Stimulated activated CD4-positive, alpha-beta T cell treated with anti-CD3 and anti-CD28 coated beads, Interleukin-4, amount 100 ng/mL, for 24 hours (primary cell): ENCODE results near the gene EXOSC6.
"Not testable (repeated sequence)": the region's sequence is repeated elsewhere in the genome, so short reads cannot be mapped to it uniquely, and the experiment has no call there.

Experiments used
- DNase-seq: peaks from one replicate; pipeline ENCODE4 v3.0.0-alpha.2; 2020

EXOSC6 gene

DNA sequence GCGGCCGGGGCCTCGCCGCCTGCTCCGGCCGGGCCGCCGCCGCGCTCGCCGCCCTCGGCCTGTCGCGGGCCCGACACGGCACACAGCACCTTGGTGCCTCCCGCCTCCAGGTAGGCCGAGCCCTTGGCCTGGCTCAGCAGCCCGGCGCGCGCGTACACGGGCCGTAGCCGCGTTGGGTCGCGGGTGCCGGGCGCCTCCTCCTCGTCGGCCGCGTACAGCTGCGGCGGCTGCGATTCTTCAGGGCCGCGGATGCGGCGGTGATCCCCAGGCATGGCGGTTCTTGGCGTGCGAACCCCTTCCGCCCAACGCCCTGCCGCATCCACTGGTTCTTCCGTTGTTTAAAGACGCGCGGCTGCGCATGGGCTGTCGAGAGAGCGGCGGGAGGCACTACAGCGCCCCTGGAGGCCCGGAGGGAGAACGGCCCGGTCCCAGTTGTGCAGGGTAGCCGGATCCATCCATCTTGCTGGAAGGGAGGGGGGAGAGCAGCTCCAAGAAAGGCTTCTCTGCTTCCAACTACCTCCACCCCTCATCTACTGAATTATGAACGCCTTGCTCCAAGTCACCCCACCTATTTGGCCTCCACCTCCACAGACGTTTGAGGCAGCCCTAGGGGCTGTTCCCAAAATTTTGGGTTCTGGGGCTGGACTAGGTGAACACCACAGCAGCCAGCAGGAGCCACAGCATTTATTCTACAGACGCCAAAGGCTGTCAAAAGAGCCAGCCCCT, at the start of gene EXOSC6:
EXOSC6 (minus strand) TSS at position 312 of the 726 bp plus-strand sequence; CDS start at position 272, 40 bp downstream.
- peak; percentile 94 for DNase-seq

DNA sequence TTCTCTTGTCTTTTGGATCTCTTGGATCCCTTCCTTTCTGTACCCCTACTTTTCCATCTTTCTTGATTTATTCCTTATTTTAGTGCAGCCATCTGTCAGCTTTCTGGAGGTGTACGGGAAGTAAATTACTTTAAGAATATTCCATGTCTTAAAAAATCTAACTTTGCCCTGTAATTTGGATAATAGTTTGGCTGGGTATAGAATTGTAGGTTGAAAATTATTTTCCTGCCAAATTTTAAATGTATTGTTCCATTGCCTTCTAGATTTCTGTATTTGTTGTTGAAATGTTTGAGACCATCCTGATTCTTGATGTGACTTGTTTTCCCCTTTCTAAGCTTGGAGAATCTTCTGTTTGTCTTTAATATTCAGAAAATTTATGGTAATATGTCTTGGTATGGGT, 49.4 kb upstream of the EXOSC6 start:
- DNase-seq: no peak

DNA sequence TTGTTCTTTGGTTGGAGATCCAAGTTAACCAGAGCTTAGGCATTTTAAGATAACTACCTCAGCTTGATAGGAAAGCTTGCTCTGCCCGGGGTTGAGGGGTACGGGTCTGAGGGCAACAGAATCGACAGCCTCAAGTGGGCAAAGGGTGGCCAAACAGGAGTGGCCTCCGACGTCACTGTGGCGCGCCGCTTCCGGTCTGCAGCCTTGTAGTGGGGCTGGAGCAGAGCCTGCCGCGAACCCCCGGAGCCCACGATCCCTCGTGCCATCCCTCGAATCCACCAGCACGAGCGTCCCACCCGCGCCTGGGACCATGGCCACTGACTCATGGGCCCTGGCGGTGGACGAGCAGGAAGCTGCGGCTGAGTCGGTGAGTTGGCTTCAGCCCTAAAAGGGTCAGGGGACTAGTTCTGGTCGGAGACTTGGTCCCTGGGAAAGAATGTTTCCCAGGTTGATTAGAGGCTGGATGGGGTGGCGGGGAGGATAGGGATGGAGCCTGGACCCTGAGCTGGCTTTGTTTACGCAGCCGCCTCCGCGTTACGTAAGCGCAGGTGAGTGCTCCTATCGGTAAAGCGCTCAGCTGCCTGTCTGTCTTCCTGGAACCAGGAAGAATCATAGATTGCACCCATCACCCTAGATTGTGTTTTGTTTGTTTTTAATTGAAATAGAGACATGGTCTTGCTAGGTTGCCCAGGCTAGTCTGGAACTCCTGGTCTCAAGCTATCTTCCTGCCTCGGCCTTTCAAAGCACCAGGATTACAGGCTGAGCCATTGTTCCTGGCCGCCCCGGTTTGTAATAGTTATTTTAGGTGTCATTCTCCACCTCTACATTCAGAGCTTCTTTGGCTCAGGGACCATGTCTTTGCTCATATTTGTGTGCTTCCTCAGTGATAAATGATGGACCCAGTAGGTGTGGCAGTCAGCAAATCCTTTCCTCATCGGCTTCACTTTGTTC, 47.5 kb upstream of the EXOSC6 start, which contains the start of gene DDX19B:
DDX19B (plus strand) TSS at position 199 of the 951 bp plus-strand sequence; CDS start at position 311, 112 bp downstream.
- peak; percentile 59 for DNase-seq

DNA sequence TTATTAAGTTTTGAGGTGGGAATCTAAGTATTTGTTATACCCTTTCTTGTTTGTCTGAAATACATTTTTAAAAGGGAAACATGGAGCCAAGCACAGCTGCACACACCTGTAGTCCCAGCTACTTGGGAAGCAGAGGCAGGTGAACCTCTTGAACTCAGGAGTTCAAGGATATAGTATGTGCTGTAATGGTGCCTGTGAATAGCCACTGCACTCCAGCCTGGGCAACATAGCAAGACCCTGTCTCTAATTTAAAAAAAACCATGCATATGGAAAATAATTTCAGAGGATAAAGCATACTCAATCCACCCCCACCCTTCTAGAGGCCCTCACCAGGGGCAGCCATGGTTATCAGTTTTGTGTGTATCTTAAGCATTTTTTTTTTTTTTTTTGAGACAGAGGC, 43.9 kb upstream of the EXOSC6 start:
- DNase-seq: no peak

- DNase-seq: no peak
These were observed 42.8 kb upstream of the EXOSC6 start for GRCh38 chr16:70294385-70295025.

GRCh38 chr16:70292148-70292547, 40.4 kb upstream of the EXOSC6 start:
- DNase-seq: not testable (repeated sequence)

DNA sequence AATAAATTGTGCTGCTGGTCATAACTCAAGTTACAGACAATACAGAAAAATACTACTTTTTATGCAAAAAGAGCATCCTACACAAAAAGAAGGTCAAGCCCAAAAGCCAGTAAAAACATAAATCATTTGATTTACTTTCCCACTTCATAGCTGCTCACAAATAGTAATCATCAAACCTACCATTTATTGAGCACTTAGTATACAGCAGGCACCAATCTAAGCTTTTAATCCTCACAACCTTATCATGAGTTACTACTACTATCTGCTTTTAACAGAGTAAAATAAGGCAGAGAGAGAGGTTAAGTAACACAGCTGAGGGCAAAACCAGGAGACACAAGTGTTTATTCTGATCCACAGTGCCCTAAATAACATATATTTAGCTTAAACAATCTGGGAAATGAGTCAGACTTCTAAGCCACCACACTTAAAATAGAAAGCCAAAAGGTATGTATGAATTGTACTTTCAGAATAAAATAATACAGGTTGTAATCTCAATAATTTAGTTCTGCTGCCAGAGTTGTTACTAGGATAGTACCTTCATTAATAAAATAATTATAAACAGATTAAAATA, 39.3 kb upstream of the EXOSC6 start:
- no peak for DNase-seq

GRCh38 chr16:70289229-70290094, 37.7 kb upstream of the EXOSC6 start, which contains the start of gene AARS1:
TSS of gene AARS1 (minus strand) at chr16:70289506. CDS start at chr16:70282763, 6,743 bp downstream.
- DNase-seq: peak; percentile 96

DNA sequence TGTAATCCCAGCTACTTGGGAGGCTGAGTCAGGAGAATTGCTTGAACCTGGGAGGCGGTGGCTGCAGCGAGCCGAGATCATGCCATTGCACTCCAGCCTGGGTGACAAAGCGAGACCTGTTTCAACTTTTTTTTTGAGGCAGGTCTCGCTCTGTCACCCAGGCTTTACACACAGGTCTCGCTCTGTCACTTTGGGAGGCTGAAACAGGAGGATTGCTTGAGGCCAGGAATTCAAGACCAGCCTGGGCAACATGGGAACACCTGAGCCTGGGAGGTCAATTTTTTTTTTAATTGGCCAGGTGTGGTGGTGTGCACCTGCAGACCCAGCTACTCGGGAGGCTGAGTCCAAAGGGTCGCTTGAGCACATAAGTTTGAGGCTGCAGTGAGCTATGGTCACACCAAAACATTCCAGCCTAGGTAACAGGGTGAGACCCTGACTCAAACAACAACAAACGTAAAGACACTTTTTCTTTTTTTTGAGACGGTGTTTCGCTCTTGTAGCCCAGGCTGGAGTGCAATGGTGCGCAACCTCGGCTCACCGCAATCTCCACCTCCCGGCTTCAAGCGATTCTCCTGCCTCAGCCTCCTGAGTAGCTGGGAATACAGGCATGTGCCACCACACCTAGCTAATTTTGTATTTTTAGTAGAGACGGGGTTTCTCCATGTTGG, 35.7 kb upstream of the EXOSC6 start:
- not testable (repeated sequence) for DNase-seq

DNA sequence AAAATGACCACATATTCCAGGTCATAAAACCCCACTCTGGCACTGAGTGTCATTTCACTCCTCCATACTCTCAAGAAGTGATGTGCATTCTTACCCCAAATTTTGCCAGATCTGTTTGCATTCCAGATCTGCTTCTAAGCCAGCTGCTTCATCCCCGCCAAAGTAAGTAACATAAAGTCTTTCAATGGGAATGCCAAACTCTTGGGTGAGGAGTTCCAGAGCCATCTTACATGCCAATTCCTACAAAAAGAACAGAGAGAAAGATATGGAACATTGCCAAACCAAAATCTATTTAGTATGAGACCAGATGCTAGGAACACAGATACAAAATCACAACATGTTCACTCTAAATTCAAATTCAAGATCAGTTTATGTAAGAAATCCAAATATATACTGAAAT, 24.7 kb upstream of the EXOSC6 start:
- no peak for DNase-seq

DNA sequence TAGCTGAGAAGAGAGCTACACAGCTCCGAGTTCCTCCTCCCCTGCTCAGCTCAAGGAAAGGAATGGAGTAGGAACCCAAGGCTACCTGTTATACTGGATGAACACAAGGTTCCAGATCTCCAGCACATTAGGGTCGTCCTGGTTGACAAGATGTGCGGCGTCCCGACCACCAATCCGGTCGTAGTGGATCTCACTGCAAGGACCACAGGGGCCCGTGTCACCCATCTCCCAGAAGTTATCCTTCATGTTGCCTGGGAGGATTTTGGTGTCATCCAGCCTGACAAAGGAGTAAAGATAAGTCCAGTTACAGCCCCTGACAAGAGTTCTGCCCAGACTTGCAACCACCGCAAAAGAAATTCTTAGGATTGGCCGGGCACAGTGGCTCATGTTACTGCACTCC, 20.0 kb upstream of the EXOSC6 start:
- no peak for DNase-seq

- DNase-seq: no peak
These were observed 18.4 kb upstream of the EXOSC6 start for GRCh38 chr16:70270176-70270575.

DNA sequence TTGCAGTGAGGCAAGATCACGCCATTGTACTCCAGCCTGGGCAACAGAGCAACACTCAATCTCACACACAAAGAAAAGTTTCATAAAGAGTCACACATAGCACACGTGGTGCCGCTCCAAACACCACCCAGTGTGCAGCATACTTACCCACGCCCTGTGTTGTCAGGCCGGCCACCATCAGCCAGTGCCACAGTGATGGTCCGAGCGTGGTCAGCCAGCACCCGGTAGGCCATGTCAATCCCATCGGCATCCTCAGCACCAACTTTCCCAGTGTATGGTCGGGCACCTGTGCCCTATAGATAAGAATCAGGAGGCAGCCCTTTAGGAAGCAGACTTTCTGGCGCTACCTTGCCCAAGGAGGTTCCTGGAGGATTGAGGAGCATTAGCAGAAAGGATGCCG, 17.7 kb upstream of the EXOSC6 start:
- no peak for DNase-seq

DNA sequence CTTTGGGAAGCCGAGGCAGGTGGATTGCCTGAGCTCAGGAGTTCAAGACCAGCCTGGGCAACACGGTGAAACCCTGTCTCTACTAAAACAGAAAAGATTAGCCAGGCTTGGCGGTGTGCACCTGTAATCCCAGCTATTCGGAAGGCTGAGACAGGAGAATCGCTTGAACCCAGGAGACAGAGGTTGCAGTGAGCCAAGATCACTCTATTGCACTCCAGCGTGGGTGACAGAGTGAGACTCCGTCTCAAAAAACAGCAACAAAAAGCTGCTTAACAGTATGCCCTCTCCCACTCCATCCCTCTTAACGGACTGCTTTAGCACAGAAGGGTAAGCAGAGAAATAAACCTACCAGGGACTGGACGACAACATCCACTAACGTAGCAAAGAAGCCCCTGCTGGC, 16.2 kb upstream of the EXOSC6 start:
- not testable (repeated sequence) for DNase-seq

DNA sequence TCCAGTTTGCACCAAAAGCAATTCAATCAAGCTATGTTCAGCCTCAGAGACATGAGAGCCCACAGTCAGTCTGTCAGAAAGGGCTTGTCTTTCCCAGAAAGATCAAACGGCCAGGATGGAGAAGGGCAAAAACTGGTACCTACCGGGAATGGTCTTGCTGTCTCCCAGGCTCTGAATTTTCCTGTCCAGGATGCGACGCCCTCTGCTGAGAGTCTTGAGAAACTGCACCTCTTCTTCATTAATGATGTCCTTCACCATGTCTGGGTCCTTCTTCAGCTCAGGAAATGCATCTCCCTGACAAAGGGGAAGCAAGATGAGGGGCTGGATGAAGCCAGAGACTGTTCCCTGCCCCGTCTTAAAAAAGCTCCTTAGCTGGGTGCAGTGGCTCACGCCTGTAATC, 15.8 kb upstream of the EXOSC6 start:
- peak; percentile 26 for DNase-seq

DNA sequence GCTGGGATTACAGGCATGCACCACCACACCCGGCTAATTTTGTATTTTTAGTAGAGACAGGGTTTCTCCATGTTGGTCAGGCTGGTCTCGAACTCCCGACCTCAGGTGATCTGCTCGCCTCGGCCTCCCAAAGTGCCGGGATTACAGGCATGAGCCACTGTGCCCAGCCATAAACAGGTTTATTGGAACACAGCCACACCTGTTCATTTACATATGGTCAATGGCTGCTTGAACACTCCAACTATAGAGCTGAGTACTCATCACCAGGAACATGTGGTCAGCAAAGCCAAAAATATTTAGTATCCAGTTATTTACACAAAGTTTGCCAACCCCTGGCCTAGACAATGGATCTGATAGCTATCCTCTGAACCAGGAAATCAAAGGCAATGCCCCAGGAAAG, 8.2 kb upstream of the EXOSC6 start:
- DNase-seq: not testable (repeated sequence)

DNA sequence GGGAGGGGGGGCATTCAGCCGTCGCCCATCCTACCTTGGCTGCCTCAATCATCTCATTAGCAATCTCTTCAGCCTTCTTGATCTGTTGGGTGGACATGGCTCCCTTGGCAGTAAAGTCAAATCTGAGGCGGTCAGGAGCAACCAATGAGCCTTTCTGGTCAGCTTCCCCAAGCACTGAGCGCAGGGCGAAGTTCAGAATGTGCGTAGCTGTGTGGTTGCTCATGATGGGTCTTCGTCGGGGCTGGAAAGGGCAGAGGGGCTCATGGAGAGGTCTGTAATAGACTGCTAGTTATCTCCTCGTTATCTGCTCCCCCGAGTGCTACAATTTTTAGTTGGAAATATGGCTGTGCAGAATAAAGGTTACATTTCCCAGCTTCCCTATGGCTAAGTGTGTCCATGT, 7.2 kb upstream of the EXOSC6 start:
- no peak for DNase-seq

DNA sequence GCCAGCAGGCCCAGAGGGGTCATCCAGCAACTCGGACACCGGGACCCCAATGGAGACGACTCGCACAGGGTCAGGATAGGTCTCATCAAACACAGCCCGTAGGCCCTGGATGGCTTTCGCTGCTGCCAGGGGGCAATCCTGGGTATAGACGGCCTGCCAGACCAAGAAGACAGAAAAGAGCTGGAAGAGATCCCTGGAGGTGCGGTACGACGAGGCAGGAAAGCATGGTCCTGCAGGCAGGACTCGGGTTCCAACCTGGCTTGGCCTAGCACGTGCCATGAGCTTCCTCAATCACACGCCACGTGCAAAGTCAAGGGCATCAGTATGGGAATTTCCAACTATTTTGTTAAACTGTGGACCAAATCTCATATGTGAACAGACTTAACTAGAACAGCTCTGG, 6.3 kb upstream of the EXOSC6 start:
- DNase-seq: no peak

DNA sequence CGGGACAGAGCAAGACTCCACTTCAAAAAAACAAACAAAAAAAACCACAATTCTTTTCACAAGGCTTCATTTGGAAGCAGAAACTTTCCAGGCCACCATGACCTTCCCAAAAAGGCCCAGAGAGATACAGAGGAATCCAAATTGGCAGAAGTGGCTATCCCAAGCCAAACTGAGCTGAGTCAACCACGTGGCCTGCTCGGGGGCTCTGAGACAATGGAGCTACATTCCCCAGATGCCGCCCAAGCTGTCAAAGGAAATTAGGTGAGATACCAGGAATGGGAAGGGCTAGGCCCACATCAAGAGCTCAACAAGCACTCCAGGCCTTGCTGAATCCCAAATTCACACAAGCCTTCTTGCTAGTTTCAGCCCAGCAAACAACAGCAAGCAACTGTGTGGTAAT, 5.7 kb upstream of the EXOSC6 start:
- no peak for DNase-seq

- no peak for DNase-seq
These were observed 3.8 kb upstream of the EXOSC6 start for GRCh38 chr16:70255574-70255973.

- no peak for DNase-seq
These were observed 3.2 kb upstream of the EXOSC6 start for GRCh38 chr16:70254965-70255286.
